ENCODE results near the gene SLC22A23.

The SLC22A23 gene

DNA sequence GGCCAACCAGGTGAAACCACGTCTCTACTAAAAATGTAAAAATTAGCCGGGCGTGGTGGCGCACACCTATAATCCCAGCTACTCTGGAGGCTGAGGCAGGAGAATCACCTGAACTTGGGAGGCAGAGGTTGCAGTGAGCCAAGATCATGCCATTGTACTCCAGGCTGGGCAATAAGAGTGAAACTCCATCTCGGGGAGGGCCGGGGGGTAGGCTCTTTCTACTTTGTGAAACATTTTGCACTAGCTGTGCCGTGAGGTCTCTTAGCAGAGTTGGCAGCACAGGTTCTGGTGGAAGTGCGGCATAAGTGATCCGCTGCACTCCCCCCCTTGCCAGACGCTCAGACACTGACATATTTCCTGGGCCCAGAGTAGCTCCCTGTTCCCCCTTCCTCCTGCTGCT, 173.6 kb downstream of the SLC22A23 start:
- no peak overlapping the region for H3K4me3 ChIP-seq (ENCODE audit: low read depth, low read length)
- H3K36me3 ChIP-seq (ENCODE audit: control insufficient read depth, insufficient read depth, low read length) = peaks cover 10% of the 10 kb centered on the region; the same call in 1 of the 2 replicates
- H3K4me1 ChIP-seq (ENCODE audit: control insufficient read depth, insufficient read depth, low read length) = peaks cover 15% of the 10 kb centered on the region
- no peak overlapping the region for H3K9ac ChIP-seq (ENCODE audit: low read depth, low read length)
- no peaks in the 10 kb centered on the region for H3K27me3 ChIP-seq (ENCODE audit: control insufficient read depth, insufficient read depth, low read length)
- no peaks in the 10 kb centered on the region for H3K9me3 ChIP-seq (ENCODE audit: control insufficient read depth, insufficient read depth, low read length)
- H3K27ac ChIP-seq (ENCODE audit: low read depth, low read length) = no peak overlapping the region

DNA sequence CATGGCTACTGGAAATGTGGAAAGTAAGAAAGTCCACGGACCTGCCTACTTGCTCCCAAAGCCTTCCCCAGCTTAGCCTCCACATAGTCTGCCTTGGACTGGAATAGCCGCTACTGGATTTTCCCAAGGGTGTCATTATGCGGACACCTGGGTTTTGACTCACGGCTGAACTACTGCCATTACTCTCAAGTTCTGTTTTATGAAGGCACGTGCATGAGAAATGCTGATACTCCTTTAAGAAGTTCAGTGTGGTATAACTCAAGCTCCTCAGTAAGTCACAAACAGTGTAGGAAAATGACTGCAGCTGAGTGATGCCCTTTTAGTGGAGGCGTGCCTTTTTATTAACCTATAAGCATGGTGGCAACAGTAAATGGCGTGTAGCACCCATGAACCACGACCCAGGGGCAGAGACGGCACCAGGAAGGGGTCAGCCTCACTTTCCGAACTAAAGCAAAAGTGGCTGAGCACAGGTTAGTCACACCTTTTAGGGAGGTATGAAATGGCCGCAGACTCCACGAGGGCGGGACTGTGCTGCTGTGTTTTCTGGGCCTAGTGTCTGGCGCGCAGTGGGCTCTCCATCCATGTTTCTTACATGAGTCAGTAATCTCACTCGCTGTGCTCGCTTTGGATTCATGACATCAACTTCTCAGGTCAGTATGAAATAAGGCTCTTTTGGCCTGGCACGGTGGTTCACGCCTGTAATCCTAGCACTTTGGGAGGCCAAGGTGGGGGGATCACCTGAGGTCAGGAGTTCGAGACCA, 174.2 kb downstream of the SLC22A23 start:
- Histone ChIP-seq H3K36me3 (ENCODE audit: control insufficient read depth, insufficient read depth, low read length) (peaks cover 11% of the 10 kb centered on the region; the same call in 1 of the 2 replicates), H3K4me1 (ENCODE audit: control insufficient read depth, insufficient read depth, low read length) (peaks cover 15% of the 10 kb centered on the region), H3K27ac (ENCODE audit: low read depth, low read length) (peak overlapping the region; percentile 81), H3K4me3 (ENCODE audit: low read depth, low read length) (no peak overlapping the region), H3K27me3 (ENCODE audit: control insufficient read depth, insufficient read depth, low read length) (no peaks in the 10 kb centered on the region), H3K9me3 (ENCODE audit: control insufficient read depth, insufficient read depth, low read length) (no peaks in the 10 kb centered on the region), H3K9ac (ENCODE audit: low read depth, low read length) (no peak overlapping the region)

DNA sequence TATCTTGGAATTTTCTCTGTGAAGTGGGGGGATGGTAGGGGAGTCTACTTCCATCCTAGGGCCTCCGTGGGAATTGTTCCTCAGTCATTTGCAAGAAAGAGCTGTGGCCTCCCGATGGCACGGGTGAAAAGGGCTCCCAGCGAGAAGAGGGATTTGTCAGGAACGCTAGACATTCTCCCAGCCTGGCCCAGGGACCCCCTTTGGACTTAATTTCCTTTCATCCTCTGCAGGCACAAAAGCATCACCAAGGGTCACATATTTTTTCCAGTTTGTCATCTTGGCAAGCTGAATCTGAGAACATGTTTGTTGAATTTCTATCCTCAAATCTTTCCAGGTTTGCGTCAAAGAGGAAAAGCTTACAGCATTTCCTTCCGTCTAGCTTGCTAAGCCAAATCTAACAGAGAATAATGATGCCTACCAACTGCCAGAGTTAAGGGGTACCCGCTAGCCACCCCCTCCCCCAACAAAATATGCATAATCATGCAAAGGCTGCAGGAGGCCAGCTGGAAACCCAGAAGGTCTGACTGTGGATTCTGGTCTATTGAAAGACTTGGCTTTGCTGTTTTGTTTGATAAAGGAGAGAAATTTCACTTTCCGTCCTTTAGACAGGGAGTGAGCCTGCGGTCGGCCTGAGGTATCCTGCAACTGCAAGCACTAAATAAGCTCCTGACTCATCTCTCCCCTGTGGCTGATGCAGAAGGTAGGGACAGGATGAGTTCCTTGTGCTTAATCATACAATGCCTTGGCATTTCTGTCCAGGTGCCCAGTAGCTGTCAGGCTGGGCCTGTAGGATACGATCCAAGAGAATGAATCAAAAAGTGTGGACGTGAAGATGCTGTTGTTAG, 175.0 kb downstream of the SLC22A23 start:
- Histone ChIP-seq H3K9ac (ENCODE audit: low read depth, low read length) (no peak overlapping the region), H3K36me3 (ENCODE audit: control insufficient read depth, insufficient read depth, low read length) (peaks cover 10% of the 10 kb centered on the region; the same call in 1 of the 2 replicates), H3K4me1 (ENCODE audit: control insufficient read depth, insufficient read depth, low read length) (peaks cover 15% of the 10 kb centered on the region), H3K27ac (ENCODE audit: low read depth, low read length) (peak overlapping the region; percentile 81), H3K27me3 (ENCODE audit: control insufficient read depth, insufficient read depth, low read length) (no peaks in the 10 kb centered on the region), H3K4me3 (ENCODE audit: low read depth, low read length) (no peak overlapping the region), H3K9me3 (ENCODE audit: control insufficient read depth, insufficient read depth, low read length) (no peaks in the 10 kb centered on the region)

DNA sequence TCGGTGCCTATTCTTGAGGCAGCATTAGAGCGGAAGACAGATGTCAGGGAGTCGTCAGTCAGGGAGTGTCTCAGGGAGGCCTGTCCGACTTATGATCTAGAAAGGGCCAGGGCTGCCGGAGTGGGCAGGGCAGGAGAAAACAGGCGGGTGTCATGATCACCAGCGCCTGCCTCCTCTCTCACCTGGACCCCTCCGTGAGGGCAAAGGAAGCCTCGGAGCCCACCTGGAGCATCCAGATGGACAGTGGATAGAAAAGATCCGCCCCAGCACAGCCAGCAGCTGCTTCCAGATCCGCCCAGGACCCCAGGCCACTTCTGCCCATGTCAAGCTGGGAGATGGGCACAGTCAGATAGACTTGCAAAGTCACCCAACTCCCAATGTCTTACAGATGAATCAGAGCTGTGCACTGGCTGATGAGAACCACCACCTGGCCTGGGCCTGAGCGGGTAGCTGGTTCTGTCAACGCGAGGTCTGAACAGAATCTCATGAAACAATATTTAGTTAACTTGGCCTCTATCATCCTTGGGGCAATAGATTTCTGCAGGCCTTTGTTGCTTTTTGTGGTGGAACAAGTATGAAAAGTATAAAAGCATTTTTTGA, 175.9 kb downstream of the SLC22A23 start:
- no peaks in the 10 kb centered on the region for H3K9me3 ChIP-seq (ENCODE audit: control insufficient read depth, insufficient read depth, low read length)
- H3K27me3 ChIP-seq (ENCODE audit: control insufficient read depth, insufficient read depth, low read length) = no peaks in the 10 kb centered on the region
- 0 out of 2 replicates have a peak, but pooled peaks cover 6% of the 10 kb centered on the region for H3K36me3 ChIP-seq (ENCODE audit: control insufficient read depth, insufficient read depth, low read length)
- peaks cover 15% of the 10 kb centered on the region for H3K4me1 ChIP-seq (ENCODE audit: control insufficient read depth, insufficient read depth, low read length)
- H3K4me3 ChIP-seq (ENCODE audit: low read depth, low read length) = no peak overlapping the region
- H3K27ac ChIP-seq (ENCODE audit: low read depth, low read length) = peak overlapping the region; percentile 81
- H3K9ac ChIP-seq (ENCODE audit: low read depth, low read length) = no peak overlapping the region

DNA sequence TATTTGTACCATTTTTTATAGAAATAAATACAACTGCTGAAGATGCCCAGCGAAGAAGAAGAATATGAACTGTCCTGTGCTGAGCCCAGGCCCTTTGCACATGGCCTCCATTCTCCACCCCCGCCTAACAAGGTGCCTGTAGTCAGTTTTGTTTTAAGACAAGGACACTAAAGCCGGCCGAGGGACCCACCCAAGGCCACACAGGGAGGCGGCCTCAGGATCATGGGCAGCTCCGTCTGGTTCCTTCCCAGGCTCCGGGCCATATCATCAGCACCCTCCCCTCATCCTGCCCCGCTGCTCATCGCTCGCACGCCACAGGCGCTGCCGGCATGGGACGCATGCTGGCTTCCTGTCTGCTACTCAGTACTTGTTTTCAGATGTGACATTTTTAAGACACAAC, 176.8 kb downstream of the SLC22A23 start:
- Histone ChIP-seq H3K9ac (ENCODE audit: low read depth, low read length) (no peak overlapping the region), H3K36me3 (ENCODE audit: control insufficient read depth, insufficient read depth, low read length) (0 out of 2 replicates have a peak, but pooled peaks cover 6% of the 10 kb centered on the region), H3K9me3 (ENCODE audit: control insufficient read depth, insufficient read depth, low read length) (no peaks in the 10 kb centered on the region), H3K4me3 (ENCODE audit: low read depth, low read length) (no peak overlapping the region), H3K27me3 (ENCODE audit: control insufficient read depth, insufficient read depth, low read length) (no peaks in the 10 kb centered on the region), H3K27ac (ENCODE audit: low read depth, low read length) (no peak overlapping the region), H3K4me1 (ENCODE audit: control insufficient read depth, insufficient read depth, low read length) (peaks cover 15% of the 10 kb centered on the region)

DNA sequence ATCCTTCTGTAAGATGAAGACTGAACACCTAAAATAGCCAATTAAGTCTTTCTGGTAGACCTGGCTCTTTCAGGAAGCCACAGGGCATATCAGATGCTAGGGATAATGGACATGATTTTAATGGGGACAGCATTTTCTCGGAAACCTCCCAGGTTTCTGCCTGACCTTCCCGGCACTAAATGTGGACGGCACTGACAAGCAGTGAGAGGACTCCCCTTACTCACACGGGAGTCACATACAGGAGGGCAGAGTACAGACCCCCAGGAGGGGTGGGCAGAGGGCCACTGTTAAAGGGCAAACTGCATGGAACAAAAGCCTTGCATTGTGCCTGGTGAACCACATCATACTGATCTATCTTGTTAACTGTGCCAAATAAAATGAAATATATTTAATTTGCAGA, 178.2 kb downstream of the SLC22A23 start:
- H3K27me3 ChIP-seq (ENCODE audit: control insufficient read depth, insufficient read depth, low read length) = no peaks in the 10 kb centered on the region
- H3K9ac ChIP-seq (ENCODE audit: low read depth, low read length) = no peak overlapping the region
- H3K4me3 ChIP-seq (ENCODE audit: low read depth, low read length) = no peak overlapping the region
- H3K4me1 ChIP-seq (ENCODE audit: control insufficient read depth, insufficient read depth, low read length) = peaks cover 15% of the 10 kb centered on the region
- H3K9me3 ChIP-seq (ENCODE audit: control insufficient read depth, insufficient read depth, low read length) = no peaks in the 10 kb centered on the region
- H3K27ac ChIP-seq (ENCODE audit: low read depth, low read length) = no peak overlapping the region
- peaks cover 8% of the 10 kb centered on the region; the same call in 1 of the 2 replicates for H3K36me3 ChIP-seq (ENCODE audit: control insufficient read depth, insufficient read depth, low read length)

DNA sequence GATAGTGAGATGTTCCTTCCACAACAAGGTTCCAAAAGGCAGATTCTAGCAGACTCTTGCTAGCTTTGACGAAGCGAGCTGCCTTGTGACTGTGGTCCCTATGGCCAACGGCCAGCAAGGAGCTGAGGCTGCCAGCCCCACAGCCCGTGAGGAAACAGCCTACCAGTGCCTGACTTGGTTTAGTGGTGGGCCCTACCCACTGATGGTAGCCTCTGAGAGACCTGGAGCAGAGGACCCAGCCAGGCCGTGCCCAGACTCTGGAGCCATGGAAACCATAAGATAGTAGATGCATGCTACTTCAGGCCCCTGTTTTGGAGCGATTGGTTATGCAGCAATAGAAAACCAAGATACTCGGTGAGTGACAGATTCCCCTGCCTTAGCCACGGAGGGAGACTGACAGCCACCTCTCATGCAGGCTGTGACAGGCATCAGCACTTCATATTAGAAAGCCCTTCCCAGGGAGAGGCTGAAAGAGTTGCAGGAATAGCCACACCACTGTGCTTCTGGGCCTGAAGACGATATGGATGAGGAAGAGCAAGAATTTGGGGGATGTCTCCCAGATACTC, 178.9 kb downstream of the SLC22A23 start:
- H3K9ac ChIP-seq (ENCODE audit: low read depth, low read length) = no peak overlapping the region
- no peaks in the 10 kb centered on the region for H3K27me3 ChIP-seq (ENCODE audit: control insufficient read depth, insufficient read depth, low read length)
- peaks cover 15% of the 10 kb centered on the region for H3K4me1 ChIP-seq (ENCODE audit: control insufficient read depth, insufficient read depth, low read length)
- H3K4me3 ChIP-seq (ENCODE audit: low read depth, low read length) = no peak overlapping the region
- no peaks in the 10 kb centered on the region for H3K9me3 ChIP-seq (ENCODE audit: control insufficient read depth, insufficient read depth, low read length)
- H3K27ac ChIP-seq (ENCODE audit: low read depth, low read length) = no peak overlapping the region
- peaks cover 16% of the 10 kb centered on the region for H3K36me3 ChIP-seq (ENCODE audit: control insufficient read depth, insufficient read depth, low read length)

DNA sequence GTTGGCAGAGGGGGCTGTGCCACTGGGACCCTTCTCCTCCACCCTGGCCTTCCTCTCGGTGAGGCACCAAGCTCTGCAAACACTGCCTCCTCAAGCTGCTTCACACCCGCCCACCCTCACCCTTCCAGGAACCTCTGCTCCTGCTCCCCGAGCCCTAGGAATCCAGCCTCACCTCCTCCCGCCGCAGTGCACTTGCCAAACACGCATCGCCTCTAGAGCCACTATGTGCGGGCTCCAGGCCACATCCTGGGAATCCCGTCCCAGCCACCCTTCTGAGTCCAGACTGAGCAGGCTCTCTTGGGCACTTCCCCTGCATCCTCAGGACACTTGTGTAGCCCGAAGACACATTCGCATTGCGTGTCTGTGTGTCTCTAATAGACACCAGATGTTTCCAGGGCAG, 179.6 kb downstream of the SLC22A23 start:
- peaks cover 22% of the 10 kb centered on the region for H3K36me3 ChIP-seq (ENCODE audit: control insufficient read depth, insufficient read depth, low read length)
- H3K27me3 ChIP-seq (ENCODE audit: control insufficient read depth, insufficient read depth, low read length) = no peaks in the 10 kb centered on the region
- H3K4me1 ChIP-seq (ENCODE audit: control insufficient read depth, insufficient read depth, low read length) = peaks cover 8% of the 10 kb centered on the region
- no peak overlapping the region for H3K4me3 ChIP-seq (ENCODE audit: low read depth, low read length)
- H3K27ac ChIP-seq (ENCODE audit: low read depth, low read length) = no peak overlapping the region
- H3K9me3 ChIP-seq (ENCODE audit: control insufficient read depth, insufficient read depth, low read length) = no peaks in the 10 kb centered on the region
- no peak overlapping the region for H3K9ac ChIP-seq (ENCODE audit: low read depth, low read length)

DNA sequence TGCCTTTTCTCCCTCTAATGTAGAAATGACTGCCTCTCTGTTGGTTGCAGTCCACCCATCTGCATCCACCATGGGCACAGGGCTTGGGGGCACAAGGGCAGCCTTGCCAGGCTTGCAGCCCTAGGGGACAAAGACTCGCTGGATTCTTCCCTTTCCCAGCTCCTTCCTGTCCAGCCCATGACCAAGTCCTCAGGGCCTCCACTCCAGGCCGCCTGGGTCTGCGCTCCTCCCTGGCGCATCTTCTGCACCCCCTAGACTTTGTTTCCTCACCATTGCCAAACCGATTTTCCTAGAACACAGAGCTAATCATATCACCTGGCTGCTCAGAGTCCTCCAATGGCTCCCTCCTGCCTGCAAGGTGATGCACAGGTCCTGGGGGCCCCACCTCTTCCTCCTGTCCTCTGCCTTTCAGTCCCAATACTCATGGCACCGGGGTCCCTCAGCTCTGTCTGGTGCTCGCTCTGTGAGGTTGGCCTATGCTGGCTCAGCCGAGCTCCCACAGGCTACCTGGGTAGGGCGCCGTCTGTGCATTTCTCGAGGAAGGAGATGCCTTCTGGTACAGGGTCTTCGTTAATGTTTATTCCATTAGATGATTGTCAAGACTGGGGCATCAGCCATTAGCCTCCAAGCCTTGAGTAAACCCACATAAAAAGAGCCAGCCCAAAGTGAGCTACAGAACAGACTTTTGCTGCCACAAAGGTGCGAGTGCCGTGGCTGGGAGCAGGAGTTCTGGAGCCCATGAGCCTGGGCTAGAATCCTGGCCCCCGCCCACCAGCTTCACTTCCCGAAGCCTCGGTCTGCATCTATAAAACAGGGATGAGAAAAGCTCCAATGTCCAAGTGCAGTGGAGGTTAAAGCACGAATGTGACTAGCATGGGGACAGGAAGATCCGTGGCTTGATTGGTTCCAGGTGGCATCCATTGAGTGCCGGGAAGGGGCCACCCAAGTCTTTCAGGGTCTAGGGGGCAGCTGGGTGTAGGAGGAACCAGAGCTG, 180.4 kb downstream of the SLC22A23 start:
- Histone ChIP-seq H3K27me3 (ENCODE audit: control insufficient read depth, insufficient read depth, low read length) (no peaks in the 10 kb centered on the region), H3K9ac (ENCODE audit: low read depth, low read length) (no peak overlapping the region), H3K9me3 (ENCODE audit: control insufficient read depth, insufficient read depth, low read length) (no peaks in the 10 kb centered on the region), H3K27ac (ENCODE audit: low read depth, low read length) (no peak overlapping the region), H3K4me1 (ENCODE audit: control insufficient read depth, insufficient read depth, low read length) (peaks cover under 1% of the 10 kb centered on the region; the same call in 1 of the 2 replicates), H3K4me3 (ENCODE audit: low read depth, low read length) (no peak overlapping the region), H3K36me3 (ENCODE audit: control insufficient read depth, insufficient read depth, low read length) (peaks cover 30% of the 10 kb centered on the region)

All from HUES48 (cell line).